RPMI8226 (cell line): ENCODE results near the gene OCA2.
"Not testable (repeated sequence)": the region's sequence is repeated elsewhere in the genome, so short reads cannot be mapped to it uniquely, and the experiment has no call there.

ENCODE experiments used
- DNase-seq: peaks from one replicate; pipeline ENCODE4 v3.0.0-alpha.2; 2015

The OCA2 gene

DNA sequence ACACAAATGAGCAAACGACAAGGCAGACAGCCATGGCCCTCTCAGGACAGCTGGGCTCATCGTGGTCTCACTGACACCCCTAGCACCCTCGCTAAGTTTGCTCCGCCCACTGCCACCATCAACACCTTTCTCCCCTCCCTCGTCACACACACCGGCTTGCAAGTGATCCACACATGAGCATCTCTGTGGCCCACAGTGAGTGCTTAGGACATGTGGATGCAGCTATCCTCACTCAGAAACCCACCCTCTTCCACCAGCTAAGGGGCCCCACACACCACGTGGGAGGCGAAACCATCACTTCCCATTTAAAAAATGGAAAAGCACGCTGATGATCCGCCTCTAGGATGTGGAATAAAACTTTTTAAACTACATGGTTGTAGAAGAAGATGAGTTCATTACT is 105.6 kb downstream of the OCA2 start:
- DNase-seq: no peak

GRCh38 chr15:27990521-27991515 is 108.3 kb downstream of the OCA2 start:
- no peak for DNase-seq

GRCh38 chr15:27989838-27990237 is 109.3 kb downstream of the OCA2 start:
- DNase-seq: no peak

GRCh38 chr15:27989427-27989826 is 109.7 kb downstream of the OCA2 start:
- no peak for DNase-seq

GRCh38 chr15:27985099-27985498 is 114.0 kb downstream of the OCA2 start:
- no peak for DNase-seq

DNA sequence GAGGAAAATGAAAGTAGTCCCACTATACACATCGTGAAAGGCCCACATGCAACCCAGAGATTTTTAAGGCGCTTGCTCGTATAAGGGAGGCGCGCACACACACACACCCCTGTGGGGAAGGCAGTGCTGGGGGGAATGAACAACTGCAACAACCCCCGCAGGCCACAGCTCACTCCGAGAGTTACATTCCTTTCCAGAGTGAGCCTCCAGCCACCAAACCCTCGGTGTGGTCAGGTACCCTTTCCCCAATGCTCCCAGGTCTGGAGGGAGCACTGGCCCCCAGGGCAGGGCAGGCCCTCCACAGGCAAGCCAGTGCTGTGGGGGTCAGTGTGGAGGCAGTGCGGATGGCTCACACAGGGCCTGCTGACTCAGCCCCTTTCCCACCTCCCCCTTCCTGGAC is 115.6 kb downstream of the OCA2 start:
- no peak for DNase-seq

GRCh38 chr15:27977696-27978095 is 121.4 kb downstream of the OCA2 start:
- DNase-seq: no peak

- DNase-seq: no peak
Observed at GRCh38 chr15:27973886-27974285, 125.2 kb downstream of the OCA2 start.

GRCh38 chr15:27970661-27971392 is 128.3 kb downstream of the OCA2 start:
- DNase-seq: no peak

DNA sequence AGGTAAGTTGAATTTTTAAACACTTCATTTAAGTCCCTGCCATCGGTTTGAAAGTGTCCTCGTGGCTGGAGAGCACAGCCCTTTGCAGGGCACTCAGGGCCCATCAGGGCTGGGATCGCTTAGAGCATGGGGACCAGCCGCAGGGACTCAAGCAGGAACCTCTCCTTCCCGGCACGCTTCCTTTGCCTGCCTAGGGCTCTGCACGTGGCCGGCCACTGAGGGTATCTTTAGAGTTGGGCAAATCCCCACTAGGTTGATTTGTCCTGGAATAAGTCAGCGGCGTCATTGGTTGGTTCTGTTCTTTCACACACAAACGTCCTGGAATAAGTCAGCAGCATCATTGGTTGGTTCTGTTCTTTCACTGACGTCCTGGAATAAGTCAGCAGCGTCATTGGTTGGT is 131.6 kb downstream of the OCA2 start:
- DNase-seq: no peak

GRCh38 chr15:27965546-27965945 is 133.6 kb downstream of the OCA2 start:
- DNase-seq: no peak

GRCh38 chr15:27961801-27962200 is 137.3 kb downstream of the OCA2 start:
- no peak for DNase-seq

DNA sequence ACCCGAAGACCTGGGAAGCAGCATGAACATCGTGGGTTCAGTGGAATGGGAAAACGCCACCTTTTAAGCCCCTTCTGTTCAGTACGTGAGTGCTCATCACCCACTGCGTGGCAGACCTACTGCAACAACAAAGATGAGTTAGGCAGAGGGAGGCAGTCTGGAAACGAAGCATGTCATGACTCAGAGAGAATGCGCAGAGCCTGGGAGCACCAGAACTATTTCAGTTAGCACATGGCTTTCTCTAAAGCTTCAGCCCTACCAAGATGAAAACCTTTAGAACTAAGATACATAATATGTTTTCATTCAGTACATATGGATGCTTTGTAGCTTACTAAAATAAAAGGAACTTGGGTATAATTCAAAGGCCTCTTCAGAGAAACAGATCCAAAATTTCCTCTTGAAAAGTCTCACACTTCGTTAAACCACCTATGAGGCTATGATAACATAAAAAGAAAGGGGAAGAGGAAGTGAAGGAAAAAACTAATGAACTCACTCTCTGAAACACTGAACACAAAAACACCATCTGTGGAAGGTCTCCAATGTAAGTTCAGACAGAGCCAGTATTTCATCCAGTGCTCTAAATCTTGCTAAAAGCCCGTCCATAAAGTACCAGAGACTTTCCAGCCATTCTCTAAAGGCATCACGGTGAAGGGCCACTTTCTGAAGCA is 140.1 kb downstream of the OCA2 start:
- no peak for DNase-seq

- DNase-seq: peak; percentile 19
Observed at GRCh38 chr15:27956285-27956684, 142.8 kb downstream of the OCA2 start.

GRCh38 chr15:27955087-27955486 is 144.0 kb downstream of the OCA2 start:
- DNase-seq: no peak

DNA sequence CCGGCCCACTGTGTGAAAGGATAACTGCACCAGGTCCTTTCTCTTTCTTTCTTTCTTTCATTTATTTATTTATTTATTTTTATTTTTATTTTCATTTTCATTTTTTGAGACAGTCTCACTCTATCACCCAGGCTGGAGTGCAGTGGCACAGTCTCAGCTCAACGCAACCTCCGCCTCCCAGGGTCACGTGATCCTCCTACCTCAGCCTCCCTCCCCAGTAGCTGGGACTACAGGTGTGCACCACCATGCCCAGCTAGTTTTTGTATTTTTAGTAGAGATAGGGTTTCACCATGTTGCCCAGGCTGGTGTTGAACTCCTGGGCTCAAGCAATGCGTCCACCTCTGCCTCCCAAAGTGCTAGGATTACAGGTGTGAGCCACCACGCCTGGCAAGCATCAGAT is 146.5 kb downstream of the OCA2 start:
- DNase-seq: not testable (repeated sequence)

GRCh38 chr15:27951191-27951890 is 147.8 kb downstream of the OCA2 start:
- no peak for DNase-seq

GRCh38 chr15:27949089-27949488 is 150.0 kb downstream of the OCA2 start:
- DNase-seq: no peak

DNA sequence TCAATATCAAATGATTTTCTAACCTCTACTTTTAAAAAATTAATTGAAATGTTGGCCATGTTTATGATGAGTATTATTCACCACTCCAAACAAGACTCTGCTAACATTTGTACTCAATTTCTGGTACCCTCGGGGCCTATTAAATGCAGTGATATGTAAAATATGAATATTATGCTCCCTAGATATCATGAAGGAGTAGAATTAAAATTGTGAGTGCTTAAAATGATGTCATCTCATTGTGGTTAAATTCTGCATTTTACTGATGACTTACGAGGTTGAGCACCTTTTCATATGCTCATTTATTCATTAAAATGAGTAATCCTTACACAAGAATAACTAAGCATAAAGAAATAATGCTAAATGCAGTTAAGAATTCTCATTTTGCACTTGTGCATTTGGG is 159.9 kb downstream of the OCA2 start:
- DNase-seq: no peak

- no peak for DNase-seq
Observed at GRCh38 chr15:27937851-27938250, 161.3 kb downstream of the OCA2 start.

GRCh38 chr15:27936164-27936563 is 163.0 kb downstream of the OCA2 start:
- DNase-seq: no peak

- DNase-seq: no peak
Observed at GRCh38 chr15:27935328-27935727, 163.8 kb downstream of the OCA2 start.

GRCh38 chr15:27934782-27935181 is 164.3 kb downstream of the OCA2 start:
- DNase-seq: no peak
